HG03025 (cell line): ENCODE results near the gene PPP2R3A.

Experiments used
- ATAC-seq: cut with Tn5 transposase; IDR thresholded peaks from one replicate; pipeline ENCODE4 v1.9.1; 2021; ENCODE audit warnings: mild to moderate bottlenecking, moderate library complexity; ENCODE audit not compliant: unreplicated experiment, low FRiP score

Gene PPP2R3A

DNA sequence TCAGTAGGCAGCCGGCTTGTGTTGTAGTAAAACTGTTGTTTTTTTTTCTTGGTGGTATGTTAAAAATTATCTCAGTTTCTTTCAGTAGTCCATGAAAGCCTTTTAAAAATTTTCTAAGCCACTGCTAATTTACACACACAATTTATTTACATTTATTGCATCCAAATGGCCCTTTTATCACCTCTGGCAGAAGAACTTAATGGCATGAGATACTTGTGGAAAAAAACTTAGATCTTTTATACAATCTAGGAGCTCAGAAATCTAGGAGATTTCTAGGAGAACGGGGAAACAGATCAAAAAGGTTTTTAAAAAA is 1.4 kb downstream of the PPP2R3A start:
- no peak for ATAC-seq

DNA sequence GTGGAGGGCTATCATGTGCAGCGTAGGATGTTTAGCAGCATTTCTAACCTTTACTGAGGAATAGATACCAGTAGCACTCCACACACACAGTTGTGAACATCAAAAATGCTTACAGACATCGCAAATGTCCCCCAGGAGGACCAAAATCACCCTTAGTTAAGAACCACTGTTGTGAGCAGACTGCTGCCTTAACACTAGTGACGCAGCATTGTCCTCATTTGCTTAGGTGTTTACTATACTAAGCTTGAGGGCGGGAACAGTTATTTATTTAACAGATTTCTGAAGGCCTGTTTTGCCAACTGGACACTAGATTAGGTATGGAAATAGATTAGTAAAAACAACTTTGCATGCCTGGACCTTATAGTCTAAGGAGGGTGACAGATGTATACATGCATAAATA is 2.3 kb downstream of the PPP2R3A start:
- ATAC-seq = no peak

DNA sequence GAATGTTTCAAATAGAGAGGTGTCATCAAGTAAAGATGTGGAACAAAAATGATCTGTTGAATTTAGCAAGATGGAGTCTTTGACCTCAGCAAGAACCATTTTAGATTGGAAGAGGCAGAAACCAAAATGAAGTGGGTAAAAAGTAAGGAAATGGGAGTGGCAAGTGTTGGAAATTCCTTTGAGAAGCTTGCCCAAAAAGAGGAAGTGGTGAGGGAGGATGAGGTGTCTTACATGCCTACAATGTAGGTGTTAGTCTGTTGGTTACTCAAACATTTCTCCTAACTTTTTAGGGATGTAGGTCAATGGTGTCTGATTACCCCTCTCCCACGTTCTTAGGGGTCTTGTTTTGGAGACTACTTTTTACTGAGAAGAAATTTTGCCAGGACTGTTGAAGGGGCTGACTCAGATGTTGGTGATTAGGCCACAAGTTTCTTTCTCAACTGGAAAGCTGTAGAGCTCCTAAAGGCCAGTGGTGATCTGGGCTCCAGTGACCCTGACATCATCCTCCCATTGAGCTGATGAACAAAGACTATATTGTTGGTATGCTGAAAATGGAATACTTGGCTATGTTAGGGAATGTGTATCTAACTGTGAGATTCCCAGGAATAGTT is 5.1 kb downstream of the PPP2R3A start:
- ATAC-seq = no peak

DNA sequence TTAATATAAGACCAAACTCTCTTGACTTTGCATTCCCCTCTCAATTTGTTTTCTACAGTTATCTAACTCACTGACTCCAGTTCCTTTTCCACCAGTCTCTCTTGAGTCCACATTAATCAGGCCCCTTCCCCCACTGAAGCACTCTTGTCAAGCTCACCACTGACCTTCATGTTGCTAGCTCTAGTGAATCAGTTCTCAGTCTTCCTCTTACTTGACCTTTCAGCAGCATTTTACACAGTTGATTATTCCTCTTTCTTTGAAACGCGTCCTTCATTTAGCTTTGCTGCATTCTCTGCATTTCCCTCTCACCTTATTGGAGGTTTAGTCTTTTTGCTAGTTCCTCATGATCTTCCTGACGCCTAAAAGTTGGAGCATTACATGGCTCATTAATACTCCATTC is 8.3 kb downstream of the PPP2R3A start:
- ATAC-seq = no peak

DNA sequence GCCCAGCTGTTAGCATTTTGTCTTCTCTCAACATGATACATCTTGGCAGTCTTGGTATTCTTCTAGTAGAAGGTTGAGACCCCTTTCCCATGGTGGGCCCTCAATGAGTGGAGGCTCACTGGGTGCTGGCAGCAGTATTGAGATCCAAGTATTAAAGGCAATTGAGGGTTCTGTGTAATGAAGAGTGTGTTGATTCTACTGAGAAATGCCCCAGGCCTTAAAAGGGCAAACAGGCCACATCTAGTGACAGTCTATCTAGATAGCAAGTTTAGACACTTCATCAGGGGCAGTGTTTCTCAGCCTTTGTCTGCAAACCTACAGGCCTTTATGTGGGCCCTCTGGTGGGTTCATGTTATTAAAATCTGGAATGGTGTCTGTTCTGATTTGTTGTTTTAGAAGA is 9.5 kb downstream of the PPP2R3A start:
- ATAC-seq = no peak

DNA sequence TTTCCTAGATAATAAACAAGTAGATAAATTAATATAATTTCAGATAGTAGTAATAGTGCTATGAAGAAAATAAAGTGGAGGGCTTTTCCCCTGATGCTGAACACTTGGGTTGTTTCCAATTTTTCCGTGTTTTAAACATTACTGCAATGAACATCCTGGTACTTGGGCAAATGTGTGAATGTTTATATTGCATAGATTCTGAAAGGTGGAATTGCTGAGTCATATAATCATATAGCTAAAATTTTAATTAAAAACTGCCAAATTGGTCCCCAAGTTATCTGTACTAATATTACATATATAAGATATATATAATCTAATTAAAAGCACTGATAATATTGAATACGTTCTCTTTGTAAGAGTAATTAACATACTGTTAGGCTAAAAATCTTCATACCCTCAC is 10.0 kb downstream of the PPP2R3A start:
- no peak for ATAC-seq

DNA sequence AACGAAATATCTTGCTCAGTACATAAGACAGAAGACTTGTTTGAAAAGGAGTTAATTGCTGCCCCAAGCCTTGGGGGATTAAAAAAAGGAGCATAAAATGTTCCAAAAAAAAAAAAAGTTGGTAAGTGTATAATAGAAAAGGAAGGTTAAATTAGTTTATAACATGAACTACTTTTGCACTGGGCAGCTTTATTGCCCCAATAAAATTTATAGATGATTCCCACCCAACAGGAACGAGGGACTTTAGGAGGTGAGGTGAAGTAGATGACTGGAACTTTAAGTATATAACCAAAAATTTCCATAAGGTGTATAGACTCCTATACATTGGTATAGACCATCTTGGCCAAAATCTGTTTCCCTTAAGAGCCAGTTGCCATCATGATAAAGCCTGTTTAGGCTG is 14.8 kb downstream of the PPP2R3A start:
- ATAC-seq = no peak

DNA sequence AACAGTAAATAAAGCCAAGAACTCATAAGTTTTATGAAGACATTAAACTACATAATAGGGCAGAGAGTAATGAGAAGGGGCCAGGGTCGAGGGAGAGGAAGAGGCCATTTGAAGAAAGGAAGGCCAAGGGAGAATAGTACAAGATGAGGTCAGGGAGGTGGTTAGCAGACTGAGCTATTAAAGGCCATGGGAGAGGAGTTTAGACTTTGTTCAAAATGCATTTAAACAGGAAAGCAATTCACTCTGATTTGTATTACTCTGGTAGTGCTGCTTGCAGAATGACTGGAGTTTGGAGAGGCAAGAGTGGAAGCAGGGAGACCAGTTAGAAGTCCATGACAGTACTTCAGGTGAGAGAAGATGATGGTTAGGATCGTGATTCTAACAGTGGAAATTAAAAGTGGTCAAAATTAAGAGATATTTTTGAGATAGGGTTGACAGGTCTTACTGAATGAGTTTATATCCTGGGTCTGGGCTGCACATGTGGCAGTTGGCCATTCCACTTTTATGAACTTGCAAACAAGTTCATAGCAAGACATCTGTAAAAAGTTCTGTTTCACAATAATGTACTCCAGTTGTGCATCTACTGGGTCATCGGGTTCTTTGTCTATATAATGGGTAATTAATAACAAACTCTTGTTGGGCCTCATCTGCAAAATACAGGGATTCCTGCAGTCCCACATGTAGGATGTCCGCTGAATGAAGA is 16.3 kb downstream of the PPP2R3A start:
- ATAC-seq = no peak

DNA sequence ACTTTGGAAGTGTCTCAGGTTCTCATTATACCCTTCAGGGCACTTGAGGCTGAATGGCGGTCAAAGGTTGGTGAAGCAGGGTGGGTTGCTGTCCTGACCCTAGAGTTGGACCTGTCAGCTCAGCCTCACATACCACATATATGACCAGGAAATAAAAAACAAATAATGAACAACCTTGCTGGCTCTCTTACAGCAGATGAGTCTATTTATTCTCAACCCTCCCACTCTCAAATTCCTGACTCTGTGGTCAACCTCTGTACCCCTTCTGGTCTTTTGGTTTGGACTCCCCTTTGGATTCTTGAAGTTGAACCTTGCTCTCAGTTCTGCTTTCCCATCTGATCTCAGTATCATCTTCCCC is 16.9 kb downstream of the PPP2R3A start:
- ATAC-seq = no peak

DNA sequence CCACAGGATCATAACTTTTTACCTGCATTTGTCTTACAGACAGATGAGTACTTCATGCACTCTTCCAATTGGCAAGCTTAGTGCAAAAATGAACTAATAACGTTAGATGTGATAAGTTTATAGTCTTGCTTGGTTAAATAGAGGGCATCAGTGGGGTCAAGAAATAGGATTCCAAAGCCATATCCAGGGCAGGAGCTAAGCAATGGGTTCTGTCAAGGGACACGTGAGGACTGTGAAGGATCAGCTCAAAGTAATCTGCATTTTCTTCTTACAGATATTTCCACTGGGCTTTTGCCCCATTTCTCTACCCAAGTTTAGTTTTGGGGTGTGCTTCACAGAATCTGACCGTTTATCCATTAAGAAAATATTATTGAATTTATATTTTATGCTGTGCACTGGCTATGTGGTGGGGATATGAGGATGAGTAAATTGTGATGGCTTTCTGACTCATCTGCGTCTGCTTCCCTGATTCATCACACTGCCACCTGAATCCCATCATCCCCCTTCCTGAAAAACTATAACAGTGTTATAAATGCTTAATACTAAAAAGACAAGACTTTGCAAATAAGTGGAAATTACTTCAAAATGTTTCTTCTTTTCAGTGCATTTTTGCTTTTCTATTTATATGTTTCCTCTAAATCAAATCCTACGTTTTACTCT is 17.5 kb downstream of the PPP2R3A start:
- ATAC-seq = no peak

DNA sequence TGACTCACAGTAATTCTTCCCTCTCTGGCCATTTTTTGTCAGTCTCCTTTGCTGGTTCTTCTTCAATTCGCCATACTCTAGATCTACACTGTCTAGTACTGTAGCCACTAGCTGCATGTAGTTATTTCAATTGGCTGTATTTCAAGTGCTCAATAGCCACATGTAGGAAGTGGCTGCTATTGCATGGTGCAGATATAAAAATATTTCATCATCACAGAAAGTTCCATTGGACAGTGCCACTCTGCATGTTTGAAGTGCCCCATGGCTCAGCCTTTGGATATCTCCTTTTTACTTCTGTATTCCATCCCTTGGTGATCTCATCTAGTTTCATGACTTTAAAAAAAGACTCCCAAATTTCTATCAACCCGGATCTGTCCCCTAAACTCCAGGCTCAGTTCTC is 22.1 kb downstream of the PPP2R3A start:
- no peak for ATAC-seq

DNA sequence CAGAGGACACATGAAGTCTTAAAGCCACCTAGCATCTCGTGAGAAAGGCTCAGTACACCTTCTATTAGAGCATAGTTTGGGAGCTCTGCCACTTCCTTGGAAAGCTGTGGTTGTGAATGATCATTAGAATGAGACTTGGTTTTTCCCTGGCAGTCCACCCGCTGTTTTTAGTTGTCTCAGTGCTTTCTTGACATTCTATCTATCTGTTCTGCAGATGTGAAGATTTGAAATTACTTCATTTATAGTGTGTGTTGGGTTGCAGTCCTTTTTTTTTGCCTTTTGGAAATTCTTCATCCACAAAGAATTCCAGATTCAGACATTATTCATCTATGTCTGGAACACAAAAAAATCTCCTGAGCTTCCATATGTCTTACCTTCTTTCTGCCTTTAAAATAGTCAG is 23.7 kb downstream of the PPP2R3A start:
- ATAC-seq = no peak

DNA sequence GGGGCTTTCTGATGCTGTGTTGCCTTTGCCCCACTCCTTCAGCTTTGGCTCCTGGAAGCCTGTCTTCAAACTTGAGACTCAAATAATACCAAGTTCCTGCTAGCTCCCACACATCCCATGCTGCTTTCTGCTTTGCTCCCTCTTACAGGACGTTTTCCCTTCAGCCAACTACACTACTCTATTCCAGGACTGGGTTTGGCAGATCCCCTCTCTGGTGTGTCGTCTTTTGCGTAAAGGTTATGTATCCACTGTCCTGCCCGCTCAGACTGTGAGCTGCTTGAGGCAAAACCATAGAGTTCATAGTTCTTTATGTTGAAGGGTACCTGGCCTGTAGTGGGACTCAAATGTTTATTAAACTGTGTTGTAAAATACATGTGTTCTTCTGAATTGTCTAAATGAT is 25.4 kb downstream of the PPP2R3A start:
- ATAC-seq = no peak

DNA sequence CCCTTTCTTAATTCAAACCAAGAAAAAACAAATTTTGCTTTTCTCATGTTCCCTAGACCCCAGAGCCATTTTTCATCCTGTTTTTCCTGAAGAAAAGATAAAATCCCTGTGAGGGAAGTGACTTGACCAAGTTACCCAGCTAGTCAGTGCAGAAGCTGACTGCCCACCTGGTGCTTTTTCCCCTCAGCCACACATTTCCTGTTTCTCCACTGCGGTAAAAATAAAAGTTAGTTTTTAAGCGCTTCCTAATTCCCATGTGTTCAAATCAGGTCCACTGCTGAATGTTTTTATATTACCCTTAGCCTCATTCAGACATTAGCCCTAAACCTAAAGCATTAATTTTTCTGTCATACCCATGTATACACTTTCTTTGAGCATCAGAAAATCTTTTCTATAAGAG is 26.1 kb downstream of the PPP2R3A start:
- no peak for ATAC-seq

DNA sequence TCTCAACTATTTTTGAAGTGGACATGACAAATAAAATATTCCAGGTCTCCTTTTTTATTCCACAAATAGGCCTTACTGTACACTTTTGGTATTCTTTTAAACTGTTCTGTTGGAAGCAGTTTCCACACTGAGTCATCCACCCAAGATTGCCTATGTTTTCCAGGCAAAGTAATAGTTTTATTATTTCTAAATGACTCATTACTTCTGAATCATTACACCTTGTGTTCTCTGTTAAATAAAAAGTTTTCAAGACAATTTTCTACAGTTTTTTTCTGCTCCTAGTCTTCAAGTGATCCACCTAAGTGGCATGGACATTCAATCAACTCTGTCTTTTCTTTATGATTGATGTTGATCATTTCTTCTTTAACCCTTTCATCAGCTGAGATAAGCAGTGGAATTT is 26.5 kb downstream of the PPP2R3A start:
- ATAC-seq = no peak

DNA sequence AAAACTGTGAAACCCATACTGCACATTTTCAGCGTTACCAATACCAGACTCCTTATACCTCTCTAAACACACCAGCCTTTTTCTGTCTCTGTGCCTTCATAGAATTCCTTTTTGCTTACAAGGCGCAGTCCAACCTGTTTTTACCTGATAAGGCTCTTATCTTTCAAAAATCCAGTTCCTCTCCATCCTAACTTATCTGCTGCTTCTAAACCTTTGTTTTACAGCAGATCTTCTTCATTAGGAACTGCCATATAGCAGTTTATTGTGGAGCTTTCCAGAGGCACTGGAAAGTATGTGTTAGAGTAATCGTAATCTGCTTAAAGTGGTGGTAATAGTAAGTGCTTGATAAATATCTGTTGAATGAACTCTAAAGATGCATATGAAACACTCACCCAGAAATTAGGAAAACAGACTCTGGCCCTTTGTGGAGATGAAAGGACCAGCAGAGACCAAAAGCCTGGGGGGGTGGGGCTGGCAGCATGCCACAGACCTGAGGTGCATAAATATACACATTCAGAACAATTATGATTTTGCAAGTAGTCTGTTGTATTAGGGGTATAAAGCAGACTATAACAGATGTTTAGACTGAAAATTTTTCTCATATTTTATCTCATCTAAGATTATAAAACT is 29.3 kb downstream of the PPP2R3A start:
- no peak for ATAC-seq

DNA sequence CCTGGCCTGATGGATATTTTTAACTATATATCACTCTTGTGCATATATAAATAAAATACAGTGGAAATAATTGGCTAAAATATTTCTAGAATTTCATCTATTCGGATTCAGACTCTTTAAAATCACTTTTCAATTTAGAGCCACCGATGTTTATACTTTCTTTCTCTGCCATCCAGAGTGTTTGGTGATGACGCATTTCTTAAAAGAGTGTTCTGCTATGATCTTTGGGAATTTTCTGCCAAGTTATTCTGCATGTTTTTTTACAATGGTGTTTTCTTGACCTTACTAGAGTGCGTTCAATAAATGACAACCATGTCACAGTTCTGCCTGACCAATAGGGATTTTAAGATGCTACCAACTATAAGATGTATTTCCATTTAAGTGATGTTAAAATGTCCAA is 30.2 kb downstream of the PPP2R3A start:
- ATAC-seq = no peak

DNA sequence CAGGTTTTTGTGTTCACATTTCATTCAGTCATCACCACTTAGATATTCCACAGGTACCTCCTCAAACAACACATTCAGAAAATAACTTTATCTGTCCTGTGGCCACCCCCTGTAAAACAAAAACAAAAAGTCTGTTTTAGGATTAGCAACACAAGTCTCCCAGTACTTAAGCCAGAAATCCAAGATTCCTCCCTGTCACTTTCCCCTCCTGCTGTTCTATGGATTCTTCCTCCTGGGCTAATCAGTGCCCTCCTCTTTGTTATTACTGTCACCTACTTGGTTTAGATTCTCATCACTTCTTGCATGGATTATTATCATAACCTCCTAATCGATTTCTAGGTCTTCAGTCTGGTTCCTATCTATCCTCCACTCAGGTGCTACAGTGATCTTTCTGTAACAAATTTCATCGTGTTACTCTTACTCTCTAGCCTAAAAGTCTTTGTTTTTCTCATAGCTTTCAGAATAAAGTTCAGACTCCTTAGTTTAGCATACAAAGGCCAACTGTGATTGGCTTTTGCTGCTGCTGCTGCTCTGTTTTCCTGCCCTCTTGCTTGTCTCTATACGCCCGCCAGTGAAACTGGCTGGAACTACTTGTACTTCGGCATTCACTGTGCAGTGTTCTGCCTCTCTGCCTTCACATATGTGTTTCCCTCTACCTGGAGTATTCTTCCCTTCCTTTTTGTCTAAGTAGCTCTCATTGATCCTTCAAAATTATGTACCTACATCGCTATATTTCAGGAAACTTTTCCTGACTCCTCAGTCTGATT is 32.2 kb downstream of the PPP2R3A start:
- no peak for ATAC-seq

DNA sequence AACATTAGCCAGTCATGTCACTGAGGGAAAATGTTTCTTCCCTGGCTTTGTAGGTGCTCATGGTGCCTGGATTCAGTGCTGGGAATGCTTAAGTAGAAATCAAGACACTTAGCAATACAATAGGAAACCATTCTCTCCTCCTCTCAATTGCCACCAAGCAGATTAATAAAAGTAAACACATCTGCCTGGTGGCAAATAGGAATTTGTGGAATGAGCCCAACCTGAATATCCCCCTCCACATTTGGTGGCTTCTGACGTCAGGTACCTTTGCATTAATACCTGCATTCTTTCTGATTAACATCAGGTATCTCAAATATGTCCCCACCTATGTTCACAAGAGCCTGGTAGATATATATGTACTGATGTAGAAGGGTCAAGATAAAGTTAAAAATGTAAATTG is 42.7 kb downstream of the PPP2R3A start:
- no peak for ATAC-seq

DNA sequence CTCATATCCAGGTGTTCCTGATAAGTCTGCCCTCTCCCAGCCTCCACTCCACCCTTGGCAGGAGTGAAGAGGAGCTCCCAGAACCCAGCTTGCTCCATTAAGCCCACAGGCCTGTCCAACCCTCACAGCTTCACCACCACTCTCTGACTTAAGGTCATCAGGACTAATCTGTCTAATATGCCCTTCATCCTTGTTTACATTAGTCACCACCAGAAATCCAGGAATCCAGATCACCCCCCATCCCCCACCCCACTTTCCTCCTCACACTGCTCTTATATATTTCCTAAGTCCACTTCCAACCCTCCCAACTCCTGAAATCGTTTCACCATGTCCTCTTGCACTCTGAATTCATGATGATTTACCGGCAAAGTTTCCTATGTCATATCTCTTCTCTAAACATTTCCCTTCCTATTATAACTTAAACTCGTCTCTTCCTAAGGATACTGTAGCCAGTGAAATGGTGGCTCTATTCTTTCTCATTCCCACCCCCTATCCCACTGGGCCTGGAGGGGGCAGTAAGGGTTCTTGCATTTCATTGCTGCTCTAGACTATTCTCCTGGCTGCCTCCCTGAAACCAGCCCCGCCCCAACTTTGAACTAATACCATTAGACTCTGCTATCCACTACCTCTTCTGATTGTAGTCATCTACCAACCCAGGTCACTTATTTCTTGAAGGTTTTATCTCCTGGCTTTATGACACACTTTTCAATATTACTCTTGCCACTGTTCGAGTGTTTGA is 43.4 kb downstream of the PPP2R3A start:
- ATAC-seq = no peak

DNA sequence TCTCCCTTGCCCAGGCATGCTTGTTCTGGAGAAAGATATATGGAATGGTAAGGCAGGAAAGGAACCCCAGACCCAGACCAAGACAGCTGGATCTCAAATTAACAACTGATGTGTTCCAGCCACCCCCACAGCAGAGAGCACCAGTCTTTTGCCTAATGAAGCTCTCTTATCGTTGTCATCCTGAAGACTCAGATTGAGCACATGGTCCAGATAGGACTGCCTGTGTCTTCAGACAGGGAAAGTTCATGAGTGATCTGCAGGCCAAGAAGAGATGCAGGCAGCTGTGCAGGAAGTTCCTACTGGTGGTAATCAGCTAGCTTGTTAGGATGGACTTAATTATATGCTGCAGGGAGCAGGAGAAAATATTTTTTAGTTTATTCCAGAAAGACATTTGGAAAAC is 53.3 kb downstream of the PPP2R3A start:
- ATAC-seq = no peak
